Stimulated activated naive CD8-positive, alpha-beta T cell treated with anti-CD3 and anti-CD28 coated beads, Interleukin-15, Interleukin-2, amounts not matched to agents 100 ng/mL and 50 ng/mL, for 24 hours (primary cell): Measurements from ENCODE around the gene NRG3.
"Not testable (repeated sequence)": the region's sequence is repeated elsewhere in the genome, so short reads cannot be mapped to it uniquely, and the experiment has no call there.

Source experiments
- H3K27ac Mint-ChIP-seq: one replicate; pipeline ENCODE4 v1.8.0; 2021; ENCODE audit warnings: mild to moderate bottlenecking, mixed read lengths
- H3K27me3 Mint-ChIP-seq: one replicate; pipeline ENCODE4 v1.8.0; 2021; ENCODE audit warnings: mixed read lengths
- H3K36me3 Mint-ChIP-seq: one replicate; pipeline ENCODE4 v1.8.0; 2021; ENCODE audit warnings: low read depth, mixed read lengths
- H3K4me1 Mint-ChIP-seq: one replicate; pipeline ENCODE4 v1.8.0; 2021; ENCODE audit warnings: low read depth, mixed read lengths
- H3K4me3 Mint-ChIP-seq: one replicate; pipeline ENCODE4 v1.8.0; 2021; ENCODE audit warnings: mild to moderate bottlenecking, mixed read lengths
- H3K9me3 Mint-ChIP-seq: one replicate; pipeline ENCODE4 v1.8.0; 2021; ENCODE audit warnings: mixed read lengths

The NRG3 gene

DNA sequence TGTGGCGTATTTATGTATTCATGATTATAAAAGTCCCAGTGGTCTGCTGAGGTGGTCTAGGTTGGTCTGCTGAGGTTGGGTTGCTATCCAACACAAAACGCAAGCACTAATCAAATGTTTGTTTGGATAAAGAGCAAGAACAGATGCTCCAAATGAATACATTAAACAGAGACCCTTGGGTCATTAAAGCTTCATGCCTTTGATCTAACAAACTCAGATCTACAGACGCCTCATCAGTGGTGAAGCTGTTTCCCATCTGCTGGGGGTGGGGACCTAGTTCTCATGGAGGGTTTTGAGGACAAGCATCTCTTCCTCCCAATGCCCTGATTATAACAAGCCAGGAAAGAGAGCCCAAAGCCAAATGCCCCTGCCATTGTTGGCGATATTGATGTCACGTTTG, 786.7 kb downstream of the NRG3 start:
- Mint-ChIP-seq H3K27ac (no peak overlapping the region), H3K4me1 (no peaks in the 10 kb centered on the region), H3K27me3 (no peaks in the 10 kb centered on the region), H3K4me3 (no peak overlapping the region), H3K36me3 (no peaks in the 10 kb centered on the region), H3K9me3 (peaks cover 4% of the 10 kb centered on the region)

DNA sequence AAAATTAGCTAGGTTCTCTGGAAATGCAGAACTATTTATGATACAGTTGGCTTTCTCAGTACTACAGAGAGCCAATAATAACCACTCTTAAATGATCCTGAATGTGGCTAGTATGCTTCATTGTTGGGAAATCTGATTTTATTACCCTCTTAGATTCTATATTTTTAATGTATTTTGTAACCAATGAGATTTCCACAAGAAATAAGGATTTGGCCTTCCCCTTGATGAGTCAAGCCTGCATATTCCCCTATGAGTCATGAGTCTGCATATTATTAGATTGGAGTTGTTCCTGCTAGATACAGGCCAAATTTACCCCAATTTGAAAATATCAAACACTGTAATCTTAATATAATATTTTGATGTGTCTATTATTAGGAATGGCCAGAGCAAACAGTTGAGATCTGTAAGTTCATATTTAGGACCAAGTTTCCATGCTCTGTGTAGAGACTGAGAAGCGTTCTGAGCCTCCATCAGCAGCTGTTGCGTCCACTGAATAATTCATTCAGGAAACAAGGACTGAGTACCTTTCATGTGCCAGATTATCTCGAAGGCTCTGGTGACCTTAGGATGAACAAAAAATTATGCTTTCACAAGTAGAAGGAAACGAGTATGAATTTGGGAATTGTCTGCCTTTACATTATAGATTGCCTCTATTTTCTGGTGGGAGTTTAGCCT, 793.4 kb downstream of the NRG3 start:
- Mint-ChIP-seq H3K4me3 (no peak overlapping the region), H3K4me1 (no peaks in the 10 kb centered on the region), H3K27ac (no peak overlapping the region), H3K27me3 (no peaks in the 10 kb centered on the region), H3K9me3 (peaks cover 11% of the 10 kb centered on the region), H3K36me3 (no peaks in the 10 kb centered on the region)

DNA sequence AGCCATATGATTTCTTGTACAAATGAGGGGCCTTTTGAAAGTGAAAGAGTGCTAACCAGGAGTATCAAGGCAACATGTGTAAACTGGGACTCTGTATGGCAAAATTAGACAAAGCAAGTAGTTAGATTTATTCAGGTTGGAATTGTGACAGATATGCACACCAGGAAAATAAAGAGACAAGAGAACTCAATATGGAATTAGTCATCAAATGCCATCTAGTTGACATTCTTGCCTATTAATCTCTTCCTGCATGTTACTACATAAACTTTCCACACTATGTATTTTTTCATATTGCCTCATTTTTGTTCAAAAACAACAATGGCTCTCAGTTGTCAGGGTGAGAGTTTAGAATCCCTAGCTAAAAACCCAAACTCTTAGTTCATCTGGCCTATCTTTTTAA, 799.0 kb downstream of the NRG3 start:
- no peak overlapping the region for H3K4me3 Mint-ChIP-seq
- H3K27me3 Mint-ChIP-seq = no peaks in the 10 kb centered on the region
- no peak overlapping the region for H3K27ac Mint-ChIP-seq
- no peaks in the 10 kb centered on the region for H3K4me1 Mint-ChIP-seq
- H3K36me3 Mint-ChIP-seq = no peaks in the 10 kb centered on the region
- peaks cover 11% of the 10 kb centered on the region for H3K9me3 Mint-ChIP-seq

DNA sequence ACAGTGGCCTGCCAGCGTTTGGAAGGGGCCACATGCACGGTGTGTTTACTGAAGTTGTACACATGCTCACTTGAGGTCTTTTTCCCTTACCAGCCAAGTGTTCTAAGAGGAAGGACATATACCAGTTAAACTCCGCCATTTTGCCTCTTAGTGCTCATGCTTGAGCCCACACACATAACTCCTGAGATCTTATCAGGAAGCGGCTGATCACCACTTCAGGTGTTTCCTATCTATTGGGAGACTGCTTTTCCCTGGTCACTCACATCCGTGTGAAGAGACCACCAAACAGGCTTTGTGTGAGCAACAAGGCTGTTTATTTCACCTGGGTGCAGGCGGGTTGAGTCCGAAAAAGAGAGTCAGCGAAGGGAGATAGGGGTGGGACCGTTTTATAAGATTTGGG, 802.9 kb downstream of the NRG3 start:
- H3K27me3 Mint-ChIP-seq, H3K9me3 Mint-ChIP-seq, H3K4me1 Mint-ChIP-seq, H3K4me3 Mint-ChIP-seq, H3K27ac Mint-ChIP-seq, H3K36me3 Mint-ChIP-seq: not testable (repeated sequence)

DNA sequence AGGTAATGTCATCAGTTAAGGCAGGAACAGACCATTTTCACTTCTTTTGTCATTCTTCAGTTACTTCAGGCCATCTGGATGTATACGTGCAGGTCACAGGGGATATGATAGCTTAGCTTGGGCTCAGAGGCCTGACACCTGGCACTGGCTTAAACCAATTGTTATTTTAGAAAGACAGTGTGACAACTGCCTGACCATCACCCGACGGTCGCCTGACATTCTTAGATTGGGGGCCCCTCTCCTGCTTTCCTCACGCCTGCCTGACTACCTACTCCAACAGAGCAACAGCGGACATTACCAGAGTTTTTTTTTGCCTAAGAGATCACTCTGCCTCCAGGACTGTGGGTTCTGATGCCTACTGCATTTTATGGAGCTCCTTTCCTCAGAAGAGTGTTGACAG, 803.5 kb downstream of the NRG3 start:
- H3K36me3 Mint-ChIP-seq, H3K27ac Mint-ChIP-seq, H3K9me3 Mint-ChIP-seq, H3K4me1 Mint-ChIP-seq, H3K27me3 Mint-ChIP-seq, H3K4me3 Mint-ChIP-seq: not testable (repeated sequence)

DNA sequence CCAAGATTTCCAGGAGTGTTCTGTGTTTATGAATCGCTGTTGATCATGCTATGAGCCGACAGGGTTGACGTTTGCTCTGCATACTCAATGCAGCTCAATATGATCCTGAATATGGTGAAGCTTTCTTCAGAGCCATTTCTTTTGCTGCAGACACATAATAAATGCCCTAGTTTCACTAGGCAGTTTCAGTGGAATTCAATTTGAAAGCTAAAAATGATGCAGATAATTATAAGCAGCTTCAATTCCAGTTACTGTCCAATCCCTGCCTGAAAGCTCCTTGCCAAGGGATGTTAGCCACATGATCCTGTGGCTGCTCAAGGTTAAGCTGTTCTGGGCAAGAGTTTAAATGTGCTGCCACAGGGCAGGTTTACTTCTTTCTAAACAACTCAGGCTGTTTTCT, 805.6 kb downstream of the NRG3 start:
- H3K9me3 Mint-ChIP-seq = no peaks in the 10 kb centered on the region
- no peaks in the 10 kb centered on the region for H3K27me3 Mint-ChIP-seq
- H3K4me3 Mint-ChIP-seq = no peak overlapping the region
- no peaks in the 10 kb centered on the region for H3K36me3 Mint-ChIP-seq
- H3K4me1 Mint-ChIP-seq = no peaks in the 10 kb centered on the region
- H3K27ac Mint-ChIP-seq = no peak overlapping the region

DNA sequence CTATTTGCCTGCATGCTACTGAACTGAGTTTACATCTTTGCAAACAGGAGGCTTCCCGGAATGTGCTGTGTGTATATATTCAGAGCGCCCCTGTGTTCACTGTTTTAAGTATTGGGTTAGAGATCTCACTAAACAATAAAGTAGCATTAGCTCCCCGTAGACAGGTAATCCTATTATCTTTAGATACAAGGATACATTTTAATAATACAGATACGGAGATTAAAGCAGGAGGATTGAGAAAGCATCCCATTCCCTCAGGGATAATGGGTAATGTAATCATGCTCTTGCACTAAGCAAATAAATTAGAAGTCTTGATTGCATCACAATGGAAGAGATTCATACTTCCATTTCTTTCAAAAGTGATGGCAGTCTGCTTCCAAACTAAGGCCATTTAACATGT, 809.0 kb downstream of the NRG3 start:
- H3K27me3 Mint-ChIP-seq = no peaks in the 10 kb centered on the region
- no peak overlapping the region for H3K4me3 Mint-ChIP-seq
- H3K27ac Mint-ChIP-seq = no peak overlapping the region
- no peaks in the 10 kb centered on the region for H3K9me3 Mint-ChIP-seq
- no peaks in the 10 kb centered on the region for H3K36me3 Mint-ChIP-seq
- no peaks in the 10 kb centered on the region for H3K4me1 Mint-ChIP-seq

DNA sequence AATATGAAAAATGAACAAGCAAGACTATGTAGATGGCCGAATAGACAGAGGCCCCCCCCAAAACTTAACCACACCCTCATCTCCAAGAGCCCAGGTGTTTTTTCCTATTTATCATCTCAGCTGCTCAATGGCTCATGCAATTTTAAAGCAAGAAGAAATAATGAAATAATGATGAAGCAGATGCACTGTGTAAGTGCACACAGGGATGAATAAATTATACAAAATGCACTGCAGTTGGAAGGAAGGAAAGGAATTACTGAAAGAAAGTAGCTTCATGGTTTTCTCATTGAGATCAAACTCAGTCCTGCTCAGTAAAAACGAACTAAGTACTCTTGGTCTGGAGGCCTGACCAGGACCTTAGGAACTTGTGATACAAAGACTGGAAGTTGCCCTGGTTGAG, 810.1 kb downstream of the NRG3 start:
- Mint-ChIP-seq H3K4me1 (no peaks in the 10 kb centered on the region), H3K27me3 (no peaks in the 10 kb centered on the region), H3K9me3 (no peaks in the 10 kb centered on the region), H3K4me3 (no peak overlapping the region), H3K36me3 (no peaks in the 10 kb centered on the region), H3K27ac (no peak overlapping the region)

DNA sequence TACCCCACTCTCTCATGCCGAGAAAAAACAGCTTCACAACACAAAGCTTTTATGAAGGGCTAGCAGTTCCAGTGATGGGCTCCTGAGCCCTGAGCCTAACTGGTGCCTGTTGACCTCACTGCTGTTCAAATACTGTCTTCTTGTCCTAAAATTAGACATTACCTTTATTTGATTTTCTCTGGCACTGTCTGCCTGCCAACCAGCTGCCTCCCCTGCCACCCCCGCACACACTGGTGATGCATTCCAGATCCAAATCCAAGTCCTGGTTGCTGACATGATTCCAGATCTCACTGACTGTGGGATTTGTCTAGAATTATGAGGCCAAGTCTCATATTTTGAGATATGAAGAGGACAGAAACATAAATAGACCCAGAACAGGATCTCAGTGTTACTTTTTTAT, 816.2 kb downstream of the NRG3 start:
- peaks cover 5% of the 10 kb centered on the region for H3K9me3 Mint-ChIP-seq
- no peaks in the 10 kb centered on the region for H3K4me1 Mint-ChIP-seq
- no peaks in the 10 kb centered on the region for H3K27me3 Mint-ChIP-seq
- H3K27ac Mint-ChIP-seq = no peak overlapping the region
- no peaks in the 10 kb centered on the region for H3K36me3 Mint-ChIP-seq
- no peak overlapping the region for H3K4me3 Mint-ChIP-seq

DNA sequence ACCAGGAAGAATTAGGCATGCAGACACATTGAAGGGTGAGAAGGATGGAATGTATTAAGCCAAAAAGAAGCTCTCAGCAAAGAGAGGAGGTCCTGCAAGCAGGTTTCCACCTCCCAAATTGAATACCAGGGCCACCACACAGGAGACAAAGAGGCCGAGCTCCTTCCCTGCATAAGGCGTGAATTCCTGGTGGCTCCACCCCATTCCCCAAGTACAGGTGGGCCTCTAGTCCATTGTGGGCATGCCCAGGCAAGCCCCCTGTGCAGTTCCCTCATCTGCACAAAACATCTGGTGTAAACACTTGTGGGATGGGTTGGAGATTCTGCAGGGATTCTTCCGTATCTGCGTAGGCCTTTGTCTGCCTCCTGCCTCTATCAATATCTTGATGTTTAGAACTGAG, 817.5 kb downstream of the NRG3 start:
- Mint-ChIP-seq H3K4me1 (no peaks in the 10 kb centered on the region), H3K4me3 (no peak overlapping the region), H3K36me3 (no peaks in the 10 kb centered on the region), H3K27ac (no peak overlapping the region), H3K27me3 (no peaks in the 10 kb centered on the region), H3K9me3 (peaks cover 5% of the 10 kb centered on the region)

DNA sequence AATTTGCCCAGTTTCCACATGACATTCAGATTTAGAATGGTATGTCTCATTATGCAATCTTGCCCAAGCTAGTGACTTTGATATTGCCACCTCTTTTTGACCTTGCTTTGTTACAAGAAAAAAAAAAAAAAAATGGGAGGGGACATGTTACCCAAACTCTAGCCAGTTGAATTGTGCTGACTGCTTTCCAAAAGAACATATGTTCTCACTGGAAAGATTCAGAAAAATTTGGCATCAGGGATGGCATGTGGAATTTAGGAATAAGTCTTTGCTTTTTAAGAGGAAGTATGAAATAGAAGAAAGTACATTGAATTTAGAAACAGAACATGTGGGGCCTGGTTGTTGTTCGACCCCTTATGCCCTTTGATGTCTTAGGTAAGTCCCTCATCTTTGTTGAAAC, 846.8 kb downstream of the NRG3 start:
- no peak overlapping the region for H3K4me3 Mint-ChIP-seq
- H3K9me3 Mint-ChIP-seq = peaks cover 13% of the 10 kb centered on the region
- H3K27me3 Mint-ChIP-seq = no peaks in the 10 kb centered on the region
- no peaks in the 10 kb centered on the region for H3K4me1 Mint-ChIP-seq
- H3K27ac Mint-ChIP-seq = no peak overlapping the region
- H3K36me3 Mint-ChIP-seq = no peaks in the 10 kb centered on the region

DNA sequence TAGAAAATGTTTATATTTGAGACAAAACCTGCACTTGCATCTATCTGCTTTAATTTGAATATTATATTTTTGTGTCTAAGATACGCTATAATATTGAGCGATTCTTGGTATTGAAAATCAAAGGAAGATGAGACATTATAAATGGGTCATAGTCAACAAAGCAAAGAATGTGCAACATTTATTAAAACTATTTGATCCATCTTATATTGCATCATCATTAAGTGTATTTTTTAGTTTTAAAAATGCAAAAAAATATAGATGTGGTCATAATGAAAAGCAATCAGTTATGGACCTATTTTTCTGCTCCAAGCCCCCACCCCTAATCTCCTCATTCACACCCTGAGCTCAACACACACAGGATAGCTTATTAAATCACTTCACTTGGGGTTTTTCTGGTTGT, 847.3 kb downstream of the NRG3 start:
- H3K9me3 Mint-ChIP-seq = peaks cover 13% of the 10 kb centered on the region
- H3K27ac Mint-ChIP-seq = no peak overlapping the region
- H3K36me3 Mint-ChIP-seq = no peaks in the 10 kb centered on the region
- no peak overlapping the region for H3K4me3 Mint-ChIP-seq
- H3K27me3 Mint-ChIP-seq = no peaks in the 10 kb centered on the region
- H3K4me1 Mint-ChIP-seq = no peaks in the 10 kb centered on the region

DNA sequence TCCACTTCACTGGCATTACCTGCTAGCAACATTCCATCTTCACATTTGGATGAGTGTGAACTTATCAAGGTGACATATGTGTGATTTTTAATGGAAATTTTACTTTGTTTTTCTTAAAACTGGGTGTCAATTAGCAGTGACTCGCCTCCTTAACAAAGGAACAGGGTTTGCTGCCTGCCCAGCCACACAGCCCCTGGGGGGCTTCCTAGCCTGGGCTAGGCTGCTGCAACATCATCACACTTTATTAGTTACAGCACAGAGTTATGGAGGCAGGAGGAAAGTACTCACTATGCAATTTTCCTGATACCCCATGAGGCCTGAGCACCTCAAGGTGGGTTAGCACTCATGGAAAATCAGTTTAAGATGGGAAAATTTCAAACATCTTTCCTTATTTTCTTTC, 861.3 kb downstream of the NRG3 start:
- Mint-ChIP-seq H3K4me1 (no peaks in the 10 kb centered on the region), H3K27me3 (no peaks in the 10 kb centered on the region), H3K9me3 (peaks cover 6% of the 10 kb centered on the region), H3K27ac (no peak overlapping the region), H3K4me3 (no peak overlapping the region), H3K36me3 (no peaks in the 10 kb centered on the region)

DNA sequence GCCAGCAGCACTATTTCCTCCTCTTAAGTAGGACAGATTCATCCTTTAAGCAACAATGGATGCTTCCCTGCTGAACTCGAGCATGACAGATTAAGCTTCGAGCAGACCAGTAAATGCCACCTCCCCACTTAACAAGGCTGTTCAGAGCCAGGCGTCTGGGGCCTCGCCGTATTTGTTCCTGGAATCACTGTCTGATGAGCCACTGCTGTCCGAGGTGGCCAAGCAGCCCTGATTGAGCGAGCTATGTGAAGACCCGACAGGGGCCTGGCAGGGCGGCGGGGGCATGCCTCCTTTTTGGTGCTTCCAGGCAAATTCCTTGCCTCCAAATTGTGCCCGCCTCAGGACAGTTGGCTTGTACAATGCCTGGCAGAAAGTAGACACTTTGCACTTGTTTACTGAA, 862.6 kb downstream of the NRG3 start:
- Mint-ChIP-seq H3K4me1 (no peaks in the 10 kb centered on the region), H3K27me3 (no peaks in the 10 kb centered on the region), H3K36me3 (no peaks in the 10 kb centered on the region), H3K4me3 (no peak overlapping the region), H3K27ac (no peak overlapping the region), H3K9me3 (peaks cover 3% of the 10 kb centered on the region)

DNA sequence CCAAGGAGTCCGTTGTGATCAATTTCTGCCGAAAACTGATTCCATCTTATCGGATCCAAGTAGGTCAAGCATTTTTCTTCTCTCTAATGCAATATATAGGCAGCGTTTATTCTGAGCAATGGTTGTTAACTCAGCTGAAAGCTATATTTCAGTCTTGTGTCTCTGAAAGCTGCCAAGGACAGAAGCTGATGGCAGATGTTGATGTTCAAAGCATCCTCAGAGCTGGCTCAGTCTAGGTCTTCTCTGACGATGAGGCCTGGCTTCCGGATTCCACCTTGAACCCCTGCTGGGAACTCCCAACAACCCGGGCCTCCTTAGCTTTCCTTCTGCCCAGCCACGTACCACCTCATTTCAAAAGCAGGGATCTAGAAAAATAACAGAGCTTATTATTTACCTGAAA, 863.6 kb downstream of the NRG3 start:
- peaks cover 3% of the 10 kb centered on the region for H3K9me3 Mint-ChIP-seq
- no peaks in the 10 kb centered on the region for H3K4me1 Mint-ChIP-seq

DNA sequence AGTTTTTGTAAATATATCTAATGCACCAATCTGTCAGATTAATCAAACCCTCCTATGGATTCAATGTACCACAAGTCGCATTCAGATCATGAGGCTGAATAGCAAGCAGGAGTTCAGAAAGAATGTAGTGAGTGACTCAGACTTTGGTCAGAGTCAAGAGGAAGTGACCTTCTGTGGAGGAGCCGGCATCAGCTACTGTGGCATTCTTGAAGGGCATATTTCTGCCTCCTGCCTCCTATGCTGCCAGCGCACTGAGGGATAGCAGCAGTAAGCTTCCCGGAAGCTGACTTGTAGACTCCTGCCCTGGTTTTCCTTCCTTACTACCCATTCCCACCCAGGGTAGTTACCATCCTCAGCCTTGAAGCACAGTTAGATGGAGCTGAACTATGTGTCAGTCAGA, 867.5 kb downstream of the NRG3 start:
- Mint-ChIP-seq H3K9me3 (no peaks in the 10 kb centered on the region), H3K4me1 (no peaks in the 10 kb centered on the region), H3K4me3 (no peak overlapping the region), H3K27ac (no peak overlapping the region), H3K27me3 (no peaks in the 10 kb centered on the region), H3K36me3 (no peaks in the 10 kb centered on the region)

More for the DNA sequence above, 863.6 kb downstream of the NRG3 start:
- H3K27ac Mint-ChIP-seq = no peak overlapping the region
- no peaks in the 10 kb centered on the region for H3K36me3 Mint-ChIP-seq
- no peaks in the 10 kb centered on the region for H3K27me3 Mint-ChIP-seq
- no peak overlapping the region for H3K4me3 Mint-ChIP-seq
